Daoy (cell line): ENCODE results near the gene MAPK11. TPM values are rescaled to one million over a fixed set of nuclear protein-coding genes. Genes with fewer than 3 reads are reported as not detected.
A peak's percentile ranks its signal among the peaks of the same experiment; 100 is the strongest.

Experiments
- DNase-seq: peaks from one replicate; pipeline ENCODE4 v3.0.0-alpha.2; 2015; ENCODE audit warnings: low read depth
- total RNA-seq: library from RNA; depleted of rRNA; stranded (reverse); fragments of >200 nt; shearing (Covaris generic); gene quantifications from 2 replicates; pipeline ENCODE4 v1.2.3, GENCODE V29; 2014

The MAPK11 gene
- total RNA-seq, 1 experiment from 2014 or later, result 1.3 TPM

DNA sequence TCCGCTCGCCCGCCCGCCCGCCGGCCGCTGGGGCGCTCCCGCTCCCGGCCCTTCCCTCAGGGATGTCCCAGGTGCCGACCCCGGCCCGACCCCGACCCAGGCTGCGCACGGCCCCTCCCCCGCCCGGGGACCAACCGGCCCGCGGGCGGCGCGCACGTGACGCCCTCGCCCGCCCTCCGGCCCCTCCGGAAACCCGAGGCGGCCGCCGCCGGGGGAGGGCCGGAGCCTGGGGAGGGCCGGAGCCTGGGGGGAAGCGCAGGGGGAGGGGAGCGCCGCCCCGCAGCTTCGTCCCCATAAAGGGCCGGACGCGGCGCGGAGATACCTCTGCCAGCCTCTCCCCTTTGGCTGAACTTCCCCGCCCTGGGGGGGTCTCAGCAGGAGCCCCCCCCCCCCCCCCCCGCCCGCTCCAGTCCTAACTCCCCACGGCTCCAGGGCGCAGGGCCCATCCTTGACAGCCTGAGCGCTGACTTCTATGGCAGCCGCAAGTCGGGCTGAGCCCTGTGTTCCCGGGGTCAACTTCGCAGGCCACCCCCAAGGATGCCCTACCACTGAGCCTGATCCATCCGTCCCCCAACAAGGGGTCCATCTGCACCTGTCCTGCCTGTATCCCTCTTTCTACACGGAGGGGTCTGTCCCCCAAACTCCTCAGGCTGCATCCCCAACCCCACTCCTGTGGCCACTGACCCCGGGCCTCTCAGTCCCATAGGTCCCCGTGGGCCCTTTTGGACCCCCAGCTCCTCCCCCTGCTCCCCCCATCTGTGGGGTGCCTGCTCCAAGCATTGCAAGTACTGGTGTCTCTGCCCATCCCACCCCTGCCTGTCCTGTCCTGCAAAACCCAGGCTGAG is 8.3 kb downstream of the MAPK11 start, which contains the start of gene MAPK12:
TSS of gene MAPK12 (minus strand) at position 69 of the 845 bp plus-strand sequence. CDS start 174 bp downstream, outside the sequence.
- peak; percentile 46 for DNase-seq

DNA sequence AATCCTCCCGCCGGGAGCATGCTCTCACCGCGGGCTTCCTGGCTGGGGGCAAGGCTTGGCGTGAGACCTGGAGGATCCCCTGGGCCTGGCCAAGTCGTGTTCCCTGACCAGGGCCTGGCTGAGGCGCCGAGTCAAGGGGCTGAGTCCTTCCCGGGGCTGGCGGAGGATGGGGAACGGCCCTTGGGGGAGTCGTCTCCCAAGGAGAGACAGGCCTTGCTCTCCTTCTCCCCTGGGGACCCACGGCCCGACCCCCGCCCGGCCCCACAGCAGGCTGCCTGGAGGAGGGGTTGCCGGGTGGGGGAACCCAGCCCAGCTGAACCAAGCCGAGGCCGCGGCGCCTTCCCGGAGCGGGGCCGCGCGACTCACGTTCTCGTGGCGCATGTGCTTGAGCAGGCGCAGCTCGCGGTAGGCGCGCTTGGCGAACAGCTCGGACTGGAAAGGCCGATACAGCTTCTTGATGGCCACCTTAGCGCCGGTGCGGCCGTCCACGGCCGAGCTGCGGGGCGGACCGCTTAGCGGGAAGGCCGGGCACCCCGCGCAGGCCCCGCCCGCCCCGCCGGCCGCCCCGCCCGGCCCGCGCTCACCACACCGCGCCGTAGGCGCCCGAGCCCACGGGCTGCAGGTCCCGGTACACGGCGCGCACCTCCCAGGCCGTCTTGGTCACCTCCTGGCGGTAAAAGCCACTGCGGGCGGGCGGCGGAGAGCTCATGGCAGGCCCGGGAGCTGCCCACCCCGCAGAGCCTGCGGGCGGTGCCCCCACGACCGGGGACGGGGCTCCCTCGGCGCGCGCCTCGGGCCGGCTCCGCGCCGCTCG is 9.2 kb downstream of the MAPK11 start:
- peak; percentile 76 for DNase-seq

DNA sequence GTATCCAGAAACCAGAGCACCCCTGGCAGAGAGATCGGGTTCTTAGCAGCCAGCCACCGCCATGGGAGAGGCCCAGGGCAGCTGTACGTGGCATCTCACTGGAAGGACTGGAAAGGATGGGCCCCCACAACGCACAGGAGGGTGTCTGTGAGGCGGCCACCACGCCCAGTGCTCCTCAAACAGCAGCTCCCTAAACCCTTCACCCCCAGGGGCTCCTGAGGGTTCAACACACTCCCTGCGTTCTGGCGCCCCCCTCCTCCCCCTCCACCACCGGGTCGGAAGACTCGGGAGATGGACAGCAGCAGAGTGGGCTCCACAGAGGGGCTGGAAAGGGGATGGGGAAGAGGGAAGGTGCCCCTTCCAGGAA is 9.8 kb downstream of the MAPK11 start:
- no peak for DNase-seq

DNA sequence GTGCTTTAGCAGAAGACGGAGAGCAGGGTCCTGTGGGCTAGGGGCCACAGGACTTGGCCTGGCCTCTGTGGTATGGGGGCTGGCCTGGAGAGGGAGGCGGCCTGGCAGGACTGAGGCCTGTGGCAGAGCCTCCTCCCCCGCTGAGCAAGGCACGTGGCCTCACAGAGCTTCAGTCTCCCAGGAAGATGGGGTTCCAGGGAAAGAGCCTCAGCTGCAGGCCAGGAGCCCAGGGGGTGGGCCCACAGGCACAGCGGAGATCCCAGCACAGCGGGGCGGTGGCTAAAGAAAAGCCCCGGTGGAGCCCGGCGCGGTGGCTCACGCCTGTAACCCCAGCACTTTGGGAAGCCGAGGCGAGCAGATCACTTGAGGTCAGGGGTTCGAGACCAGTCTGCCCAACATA is 10.9 kb downstream of the MAPK11 start:
- DNase-seq, result no peak

DNA sequence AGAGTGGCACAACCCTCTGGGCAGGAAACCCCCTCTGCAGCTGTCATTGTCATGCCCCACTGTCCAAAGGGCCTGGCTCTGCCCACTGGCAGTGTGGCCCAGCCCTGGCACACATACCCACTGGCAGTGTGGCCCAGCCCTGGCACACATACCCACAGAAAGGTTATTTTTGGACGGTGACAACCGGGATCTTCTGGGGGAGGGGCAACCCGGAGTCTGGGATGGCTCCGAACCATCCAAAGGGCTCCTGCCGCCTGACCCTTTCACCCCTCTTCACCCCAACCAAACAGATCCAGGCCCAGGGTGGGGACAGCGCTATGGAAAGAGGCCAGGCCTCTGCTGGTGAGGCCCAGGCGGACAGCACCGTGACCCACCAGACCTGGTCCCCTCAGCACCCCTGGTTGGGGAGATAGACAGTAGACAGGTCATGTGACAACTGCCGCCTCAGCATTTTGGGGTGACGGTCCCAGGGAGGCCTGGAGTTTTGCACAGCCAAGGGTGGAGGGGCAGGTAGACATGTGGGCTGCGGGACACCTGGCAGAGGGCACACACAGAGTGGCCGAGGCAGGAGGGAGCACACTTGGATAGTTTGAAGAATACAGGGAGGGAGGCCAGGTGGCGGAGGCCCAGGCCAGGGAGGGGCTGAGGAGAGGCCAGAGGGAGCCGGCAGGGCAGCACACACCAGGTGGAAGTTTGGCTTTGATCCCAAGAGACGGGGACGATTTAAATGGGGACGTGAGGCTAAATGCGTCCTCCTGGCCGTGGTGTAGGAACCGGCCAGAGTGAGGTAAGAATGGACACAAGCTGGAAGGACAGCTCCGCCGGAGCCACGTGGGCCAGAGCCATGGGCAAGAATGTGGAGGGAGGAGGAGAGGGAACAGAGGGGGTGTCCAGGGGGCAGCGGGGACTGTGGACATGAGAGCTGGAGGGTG is 11.6 kb downstream of the MAPK11 start:
- DNase-seq, result no peak

DNA sequence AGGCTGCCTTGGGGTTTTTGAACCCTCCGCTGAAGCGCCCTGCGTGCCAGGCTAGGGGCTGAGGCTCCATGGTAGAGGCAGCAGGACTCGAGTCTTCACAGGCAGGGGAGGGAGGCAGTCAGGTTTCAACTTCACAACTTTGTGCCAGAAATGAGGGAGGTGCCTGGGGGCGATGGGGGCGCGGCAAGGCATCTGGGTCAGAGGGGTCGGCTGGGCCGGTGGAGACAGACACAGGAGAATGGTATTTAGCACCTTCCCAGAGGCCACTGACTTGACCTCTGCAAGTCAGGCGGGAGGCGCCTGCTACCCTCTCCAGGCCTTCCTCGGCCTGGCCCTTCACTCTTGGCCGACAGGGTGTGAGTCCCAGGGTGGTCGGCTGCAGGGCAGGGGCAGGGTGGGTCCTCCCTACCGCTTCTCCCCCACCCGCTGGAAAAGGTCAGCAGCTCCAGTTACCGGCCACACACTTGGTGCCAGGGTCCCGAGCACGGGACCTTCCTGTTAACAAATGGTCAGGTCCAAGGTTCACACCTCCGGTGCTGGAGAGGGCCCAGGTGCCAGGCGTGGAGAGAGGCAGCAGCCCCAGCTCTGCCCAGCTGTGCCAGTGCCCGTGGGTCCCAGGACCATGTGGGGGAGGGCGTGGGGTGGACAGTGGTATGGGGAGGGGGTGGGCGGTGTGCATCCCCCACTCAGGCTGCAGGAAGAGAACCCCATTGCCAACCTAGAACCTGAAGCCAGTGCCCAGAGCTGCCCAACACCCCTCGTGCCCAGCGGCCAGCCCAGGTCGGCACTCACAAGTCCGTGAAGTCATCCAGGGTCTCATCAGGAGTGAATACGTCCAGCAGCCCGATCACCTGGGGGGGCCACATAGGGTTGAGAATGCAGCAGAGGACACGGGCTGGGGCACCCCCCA is 12.5 kb downstream of the MAPK11 start:
- DNase-seq, result no peak

DNA sequence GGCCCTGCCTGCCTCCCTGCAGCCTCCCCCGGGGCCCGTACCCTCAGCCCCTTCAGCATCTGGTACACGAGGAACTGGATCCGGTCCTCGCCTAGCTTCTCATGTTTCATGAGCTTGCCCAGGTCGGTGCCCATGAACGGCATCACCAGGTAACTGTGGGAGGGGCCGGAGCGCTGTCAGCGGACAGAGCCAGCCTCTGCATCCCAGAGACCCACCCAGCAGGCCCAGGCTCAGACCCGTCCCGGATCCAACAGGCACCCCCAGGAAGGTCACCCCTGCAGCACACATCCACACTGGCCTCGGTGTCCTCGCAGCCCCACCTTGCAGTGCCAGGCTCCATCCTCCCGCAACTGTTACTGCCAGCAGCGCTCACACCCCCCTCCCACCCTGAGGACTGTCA is 13.1 kb downstream of the MAPK11 start:
- no peak for DNase-seq

DNA sequence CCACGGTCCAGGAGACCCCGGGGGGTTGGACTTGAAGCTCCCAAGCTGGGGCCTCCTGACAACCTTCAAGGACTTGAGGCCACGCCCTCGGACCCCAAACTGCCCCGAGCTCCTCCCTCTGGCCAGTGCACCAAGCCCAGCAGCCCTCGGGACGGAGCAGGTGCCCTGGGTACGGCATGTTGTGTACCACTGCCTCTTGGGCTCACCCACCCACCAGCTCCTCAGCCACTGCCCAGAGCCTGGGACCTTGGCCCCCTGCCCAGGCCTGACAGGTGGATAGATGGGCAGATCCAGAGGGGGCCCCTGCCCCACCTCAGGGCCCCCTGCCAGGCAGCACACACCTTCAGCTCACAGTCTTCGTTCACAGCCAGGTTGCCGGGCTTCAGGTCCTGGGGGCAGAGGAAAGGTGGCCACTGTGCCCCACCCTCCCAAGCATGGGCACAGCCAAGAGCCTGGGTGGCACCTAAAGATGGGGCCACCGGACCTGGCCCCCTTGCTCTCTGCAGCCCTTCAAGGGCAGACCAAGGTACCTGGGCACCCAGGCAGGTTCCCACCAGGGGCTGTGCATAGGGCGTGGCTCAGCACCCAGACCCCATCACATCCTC is 13.8 kb downstream of the MAPK11 start:
- no peak for DNase-seq

DNA sequence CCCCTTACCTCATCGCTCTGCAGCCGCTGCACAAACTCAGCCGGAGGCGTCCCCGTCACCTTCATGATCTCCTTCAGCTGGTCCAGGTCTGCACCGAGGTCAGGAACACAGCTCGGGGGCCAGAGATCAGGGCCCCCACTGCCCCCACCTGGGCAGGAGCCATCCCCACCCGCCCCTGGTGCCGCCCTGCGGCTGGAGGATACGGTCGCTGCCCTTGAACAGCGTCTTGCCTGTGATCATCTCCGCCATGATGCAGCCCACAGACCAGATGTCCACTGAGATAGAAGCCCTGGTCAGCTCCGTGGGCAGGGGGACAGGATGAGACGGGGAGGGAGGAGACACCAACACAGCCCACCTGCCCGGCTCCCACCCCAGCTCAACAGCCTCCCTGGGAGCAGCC is 14.6 kb downstream of the MAPK11 start:
- no peak for DNase-seq

DNA sequence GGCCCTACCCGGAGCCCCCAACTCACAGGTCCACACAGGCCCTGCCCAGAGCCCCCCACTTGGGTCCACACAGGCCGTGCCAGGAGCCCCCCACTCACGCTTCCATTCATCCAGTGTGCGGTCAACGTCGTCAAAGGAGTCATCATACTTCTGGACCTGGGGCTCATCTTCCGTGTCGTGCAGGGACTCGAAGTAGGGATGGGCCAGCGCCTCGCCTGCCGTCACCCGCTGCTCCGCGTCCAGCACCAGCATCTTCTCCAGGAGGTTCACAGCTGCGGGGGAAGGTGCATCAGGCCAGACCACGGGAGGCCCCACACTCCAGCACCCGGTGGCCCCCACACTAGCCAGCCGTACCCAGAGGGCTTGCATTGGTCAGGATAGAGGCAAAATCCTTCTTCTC is 15.1 kb downstream of the MAPK11 start:
- DNase-seq, result no peak

DNA sequence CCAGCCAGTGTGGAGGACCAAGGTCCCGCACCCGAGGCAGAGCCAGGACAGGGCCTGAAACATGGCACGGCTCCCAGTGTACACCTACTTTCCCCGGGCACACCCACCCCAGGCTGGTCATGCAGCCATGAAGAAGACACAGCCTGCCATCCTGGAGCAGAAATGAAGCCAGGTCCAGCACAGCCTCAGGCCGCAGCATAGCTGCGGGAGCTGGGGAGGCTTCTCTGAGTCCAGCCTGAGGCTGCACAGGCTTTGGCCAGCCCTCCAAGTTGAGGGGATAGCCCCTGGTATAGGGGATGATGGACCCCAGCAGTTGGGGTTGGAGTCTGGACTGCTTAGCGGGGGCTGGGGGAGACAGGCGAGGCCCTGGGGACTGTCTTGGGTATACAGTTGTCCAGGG is 16.2 kb downstream of the MAPK11 start:
- no peak for DNase-seq

DNA sequence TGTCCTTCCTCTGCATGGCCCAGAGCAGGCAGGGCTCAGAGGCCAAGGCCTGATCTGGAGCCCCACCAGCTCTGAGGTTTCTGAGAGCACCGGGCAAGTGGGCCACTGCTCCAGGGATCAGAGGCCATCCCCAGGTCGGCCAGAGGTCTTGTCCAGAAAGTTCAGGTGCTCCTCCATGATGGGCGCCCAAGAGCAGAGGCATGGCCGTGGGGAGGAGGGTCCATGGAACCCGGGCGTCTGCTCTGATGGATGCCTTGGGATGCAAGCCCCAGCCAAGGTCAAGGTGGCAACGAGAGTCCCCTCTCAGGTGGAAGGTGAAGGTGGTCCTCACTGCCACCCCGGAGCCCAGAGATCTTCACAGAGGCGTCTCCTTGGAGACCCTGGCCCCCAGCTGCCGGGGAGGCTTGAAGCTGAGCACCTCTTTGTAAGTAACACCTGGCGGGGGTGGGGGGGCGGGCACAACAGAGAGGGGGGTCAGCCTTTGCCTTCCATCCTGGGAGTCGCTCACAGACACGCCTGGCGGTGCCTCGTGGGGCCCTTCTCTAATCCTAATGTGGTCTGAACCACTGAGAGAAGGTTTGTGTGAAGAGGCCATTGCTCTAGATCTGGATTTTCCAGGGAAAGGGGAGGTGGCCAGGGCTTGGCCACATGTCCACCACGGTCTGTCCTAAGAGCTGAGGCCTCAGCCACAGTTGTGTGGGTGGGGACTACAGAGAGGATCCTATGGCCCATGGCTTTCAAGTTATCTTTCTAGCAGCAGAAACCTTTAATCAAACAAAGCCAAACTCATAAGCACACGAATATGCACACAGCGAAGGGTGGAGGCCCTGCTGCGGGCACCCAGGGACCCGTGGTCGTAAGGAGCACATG is 16.9 kb downstream of the MAPK11 start:
- no peak for DNase-seq

DNA sequence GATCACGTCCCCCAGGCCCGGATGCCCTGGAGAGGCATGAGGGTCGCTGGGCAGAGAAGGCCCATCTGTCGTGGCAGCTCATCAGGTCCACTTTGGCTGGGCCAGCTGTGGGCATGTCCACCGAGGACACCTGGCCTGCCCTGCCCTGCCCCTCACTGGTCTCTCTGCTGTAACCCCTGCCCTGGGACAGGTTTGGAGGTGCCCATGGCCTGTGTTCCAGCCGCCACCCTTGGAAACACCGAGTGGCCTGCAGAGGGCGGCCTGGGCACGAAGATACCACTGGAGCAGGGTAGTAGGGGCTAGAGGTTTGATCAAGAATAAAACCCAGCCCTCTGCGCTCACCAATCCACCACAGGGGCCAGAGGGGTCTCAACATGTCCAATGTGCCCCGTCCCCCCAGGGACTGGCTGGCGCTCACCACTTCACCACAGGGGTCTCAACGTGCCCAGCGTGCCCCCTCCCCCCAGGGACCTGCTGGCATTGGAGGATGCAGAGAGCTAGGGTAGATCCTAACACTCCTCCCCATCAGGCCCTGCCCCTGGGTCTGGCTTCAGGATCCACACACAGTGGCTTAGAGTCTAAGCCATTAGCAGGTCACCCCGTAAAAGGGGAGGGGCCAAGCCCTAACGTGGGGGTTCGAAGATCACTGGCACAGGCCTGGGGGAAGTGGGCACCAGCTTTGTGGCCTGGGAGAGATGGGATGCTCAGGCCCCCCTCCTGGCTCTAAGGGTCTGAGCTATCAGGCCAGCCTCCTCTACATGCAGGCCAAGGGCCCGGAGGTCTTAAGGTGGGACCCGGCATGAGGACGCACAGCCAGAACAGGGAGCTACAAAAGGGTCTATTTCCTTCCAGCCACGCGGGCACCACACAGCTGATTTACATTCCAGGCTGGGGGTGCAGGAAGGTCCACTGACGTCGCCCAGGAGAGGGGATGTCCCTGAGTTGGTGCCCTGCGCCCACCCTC is 17.8 kb downstream of the MAPK11 start:
- DNase-seq, result peak; percentile 76

DNA sequence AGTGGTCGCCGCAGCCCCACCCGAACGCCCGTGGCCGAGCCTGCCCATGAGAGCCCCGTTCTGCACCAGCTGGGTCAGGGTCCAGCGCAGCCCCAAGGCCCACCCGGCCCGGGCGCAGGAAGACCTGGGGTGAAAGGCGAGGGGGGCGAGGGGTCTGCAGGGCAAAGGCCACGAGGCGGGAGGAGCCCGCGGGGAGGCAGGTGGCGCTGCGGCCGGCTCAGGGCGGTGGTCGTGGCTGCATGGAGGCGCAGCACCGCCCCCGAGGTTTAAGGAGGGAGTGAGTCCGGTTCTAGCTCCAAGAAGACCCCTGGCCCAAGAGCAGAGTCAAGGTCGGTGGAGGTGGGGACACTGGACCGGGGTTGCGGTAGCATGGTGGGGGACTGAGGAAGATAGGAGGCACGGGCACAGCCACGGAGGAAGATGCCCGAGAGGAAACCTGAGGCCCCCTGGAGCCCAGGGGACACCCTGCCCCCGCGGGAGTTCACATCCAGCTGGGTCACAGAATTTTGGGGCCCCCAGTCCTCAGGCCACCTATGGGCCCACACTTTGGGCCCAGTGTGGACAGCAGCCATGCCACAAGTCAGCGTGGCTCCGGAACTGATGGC is 18.6 kb downstream of the MAPK11 start:
- no peak for DNase-seq

DNA sequence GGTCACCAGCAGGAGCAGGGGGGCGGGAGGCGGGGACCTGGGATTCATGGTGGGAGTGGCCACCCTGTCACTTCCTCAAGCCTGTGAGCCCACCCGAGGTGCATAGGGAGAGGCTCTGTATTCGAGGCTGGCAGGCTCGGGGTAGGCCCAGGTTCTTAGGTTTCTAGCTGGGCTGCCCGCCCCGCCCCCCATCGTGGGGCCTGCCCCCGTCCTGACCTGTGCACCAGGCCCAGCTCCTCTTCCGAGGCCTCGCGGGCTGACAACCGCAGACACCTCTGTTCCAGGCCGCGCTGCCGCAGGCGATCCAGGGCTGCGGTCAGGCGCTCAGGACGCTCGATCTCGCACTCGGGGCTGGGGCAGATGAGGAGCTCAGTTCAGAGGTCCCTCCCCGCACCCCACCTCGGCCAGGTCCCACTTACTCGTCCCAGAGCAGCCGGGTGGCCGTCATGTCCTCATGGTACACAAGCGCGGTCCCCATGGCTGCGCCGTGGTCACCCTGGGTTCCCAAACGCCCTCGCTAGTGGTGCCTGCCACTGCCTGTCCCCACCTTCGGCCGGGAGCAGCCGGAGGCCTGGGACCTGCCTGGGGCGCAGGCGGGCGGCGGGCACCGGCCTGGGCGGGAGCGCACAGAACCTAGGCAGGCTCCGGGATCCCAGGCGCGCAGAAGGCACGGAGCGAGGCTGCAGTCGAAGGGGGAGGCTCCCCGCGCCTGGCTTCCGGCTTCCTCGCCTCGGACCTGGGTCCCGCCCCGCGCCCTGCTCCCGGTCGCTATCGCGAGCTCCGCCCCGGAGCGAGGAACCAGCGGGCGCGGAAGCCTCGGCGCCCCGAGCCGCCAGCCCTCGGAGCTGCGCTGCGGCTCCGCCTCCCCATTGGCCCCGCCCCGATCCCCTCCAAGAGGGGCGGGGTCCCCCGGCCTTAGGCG is 19.4 kb downstream of the MAPK11 start, which contains the start of gene HDAC10:
TSS of gene HDAC10 (minus strand) at position 711 of the 922 bp plus-strand sequence. CDS start at position 478, 233 bp downstream.
- DNase-seq, result peak; percentile 79

DNA sequence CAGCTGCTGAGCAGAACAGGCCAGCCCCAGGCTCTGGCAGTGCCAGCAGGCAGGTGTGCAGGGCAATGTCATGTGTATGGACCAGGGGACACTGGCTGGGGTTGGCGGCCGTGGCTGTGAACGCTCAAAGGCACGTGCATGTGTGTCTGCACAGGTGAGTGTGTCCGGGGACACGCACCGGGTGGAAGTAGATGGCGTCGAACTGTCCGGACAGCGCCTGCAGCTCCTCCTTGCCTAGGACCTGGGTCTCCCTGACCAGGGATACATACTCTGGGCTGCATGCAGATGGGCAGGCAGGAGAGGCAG is 20.0 kb downstream of the MAPK11 start:
- DNase-seq, result no peak
